ENCODE data around the gene CASQ1. TPM values are rescaled to one million over a fixed set of nuclear protein-coding genes. Genes with fewer than 3 reads are reported as not detected.

CASQ1 gene
- total RNA-seq, 1 donor from 2014 or later, result 0.26 TPM

GRCh38 chr1:160157174-160157573, 33.2 kb upstream of the CASQ1 start:
- DNase-seq (ENCODE audit: low read depth, low spot score), result no peak
- peaks cover 11% of the 10 kb centered on the region for H3K4me1 Mint-ChIP-seq
- no peak overlapping the region for H3K27ac Mint-ChIP-seq (ENCODE audit: unreplicated experiment)
- no peaks in the 10 kb centered on the region for H3K36me3 Mint-ChIP-seq (ENCODE audit: low read depth)
- no peak overlapping the region for H3K4me3 Mint-ChIP-seq
- H3K27me3 Mint-ChIP-seq (ENCODE audit: low read depth), result no peaks in the 10 kb centered on the region
- H3K9me3 Mint-ChIP-seq, result no peaks in the 10 kb centered on the region
- TF ChIP-seq, protein P1, sequence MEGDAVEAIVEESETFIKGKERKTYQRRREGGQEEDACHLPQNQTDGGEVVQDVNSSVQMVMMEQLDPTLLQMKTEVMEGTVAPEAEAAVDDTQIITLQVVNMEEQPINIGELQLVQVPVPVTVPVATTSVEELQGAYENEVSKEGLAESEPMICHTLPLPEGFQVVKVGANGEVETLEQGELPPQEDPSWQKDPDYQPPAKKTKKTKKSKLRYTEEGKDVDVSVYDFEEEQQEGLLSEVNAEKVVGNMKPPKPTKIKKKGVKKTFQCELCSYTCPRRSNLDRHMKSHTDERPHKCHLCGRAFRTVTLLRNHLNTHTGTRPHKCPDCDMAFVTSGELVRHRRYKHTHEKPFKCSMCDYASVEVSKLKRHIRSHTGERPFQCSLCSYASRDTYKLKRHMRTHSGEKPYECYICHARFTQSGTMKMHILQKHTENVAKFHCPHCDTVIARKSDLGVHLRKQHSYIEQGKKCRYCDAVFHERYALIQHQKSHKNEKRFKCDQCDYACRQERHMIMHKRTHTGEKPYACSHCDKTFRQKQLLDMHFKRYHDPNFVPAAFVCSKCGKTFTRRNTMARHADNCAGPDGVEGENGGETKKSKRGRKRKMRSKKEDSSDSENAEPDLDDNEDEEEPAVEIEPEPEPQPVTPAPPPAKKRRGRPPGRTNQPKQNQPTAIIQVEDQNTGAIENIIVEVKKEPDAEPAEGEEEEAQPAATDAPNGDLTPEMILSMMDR (conservative IDR thresholded peaks at IDR 0.05), result no peak

DNA sequence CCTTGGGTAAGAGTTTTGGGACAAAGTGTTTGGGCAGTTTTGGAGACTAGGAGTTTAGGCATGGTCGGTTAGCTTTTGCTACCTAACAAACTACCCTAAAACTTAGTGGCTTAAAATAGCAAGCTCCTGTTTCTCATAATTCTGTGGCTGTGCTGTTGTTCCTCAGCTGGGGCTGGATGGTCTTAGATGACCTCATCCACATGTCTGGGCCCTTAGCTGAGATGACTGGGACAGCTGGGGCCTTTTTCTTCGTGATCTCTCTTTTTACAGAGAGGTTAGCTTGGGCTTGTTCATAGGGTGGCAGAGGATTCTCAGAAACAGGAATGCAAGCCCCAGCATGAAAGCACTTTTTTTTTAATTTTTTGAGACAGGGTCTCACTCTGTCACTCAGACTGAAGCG, 32.3 kb upstream of the CASQ1 start:
- Mint-ChIP-seq H3K9me3 (no peaks in the 10 kb centered on the region), H3K4me3 (no peak overlapping the region), H3K27me3 (ENCODE audit: low read depth) (no peaks in the 10 kb centered on the region), H3K36me3 (ENCODE audit: low read depth) (no peaks in the 10 kb centered on the region), H3K4me1 (peaks cover 16% of the 10 kb centered on the region), H3K27ac (ENCODE audit: unreplicated experiment) (no peak overlapping the region)
- DNase-seq (ENCODE audit: low read depth, low spot score), result no peak
- TF ChIP-seq, protein P1 (conservative IDR thresholded peaks at IDR 0.05), result no peak

DNA sequence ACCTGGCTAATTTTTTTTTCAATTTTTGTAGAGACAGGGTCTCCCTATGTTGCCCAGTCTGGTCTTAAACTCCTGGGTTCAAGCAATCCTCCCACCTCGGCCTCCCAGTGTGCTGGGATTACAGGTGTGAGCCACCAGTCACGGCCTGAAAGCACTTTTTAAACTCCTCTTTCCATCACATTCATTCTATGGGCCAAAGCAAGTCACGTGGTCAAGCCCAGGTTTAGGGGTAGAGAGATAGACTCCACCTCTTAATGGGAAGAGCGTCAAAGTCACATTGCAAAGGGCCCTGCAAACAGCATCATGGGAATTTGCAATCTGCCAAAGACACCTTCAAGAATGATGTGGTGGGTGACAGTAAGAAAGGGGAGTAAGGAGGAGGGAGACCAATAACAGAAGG, 31.8 kb upstream of the CASQ1 start:
- Mint-ChIP-seq H3K4me3 (no peak overlapping the region), H3K36me3 (ENCODE audit: low read depth) (no peaks in the 10 kb centered on the region), H3K27ac (ENCODE audit: unreplicated experiment) (no peak overlapping the region), H3K27me3 (ENCODE audit: low read depth) (no peaks in the 10 kb centered on the region), H3K9me3 (peaks cover under 1% of the 10 kb centered on the region), H3K4me1 (peaks cover 21% of the 10 kb centered on the region)
- no peak for DNase-seq (ENCODE audit: low read depth, low spot score)
- TF ChIP-seq, protein P1 (conservative IDR thresholded peaks at IDR 0.05), result no peak

DNA sequence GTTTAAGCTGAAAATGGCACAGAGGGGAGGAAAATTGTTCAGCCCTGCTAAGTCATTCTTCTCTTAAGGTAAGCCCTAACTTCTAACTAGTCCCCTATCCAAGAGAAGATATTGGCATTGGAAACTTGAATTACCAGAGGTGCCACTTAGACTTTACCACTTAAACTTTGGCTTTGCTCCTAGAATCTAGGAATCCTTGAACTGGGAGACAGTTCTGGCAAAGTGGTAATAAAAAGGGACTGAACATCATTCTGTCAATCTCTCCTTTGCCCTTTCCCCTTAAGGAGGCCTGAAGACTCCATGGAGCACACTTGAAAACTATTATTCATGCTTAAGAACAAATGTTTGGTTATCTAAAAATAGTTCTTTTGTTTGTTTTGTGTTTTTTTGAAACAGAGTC, 30.5 kb upstream of the CASQ1 start:
- no peak overlapping the region for H3K27ac Mint-ChIP-seq (ENCODE audit: unreplicated experiment)
- TF ChIP-seq, protein P1 (conservative IDR thresholded peaks at IDR 0.05), result no peak
- H3K9me3 Mint-ChIP-seq, result peaks cover 2% of the 10 kb centered on the region

DNA sequence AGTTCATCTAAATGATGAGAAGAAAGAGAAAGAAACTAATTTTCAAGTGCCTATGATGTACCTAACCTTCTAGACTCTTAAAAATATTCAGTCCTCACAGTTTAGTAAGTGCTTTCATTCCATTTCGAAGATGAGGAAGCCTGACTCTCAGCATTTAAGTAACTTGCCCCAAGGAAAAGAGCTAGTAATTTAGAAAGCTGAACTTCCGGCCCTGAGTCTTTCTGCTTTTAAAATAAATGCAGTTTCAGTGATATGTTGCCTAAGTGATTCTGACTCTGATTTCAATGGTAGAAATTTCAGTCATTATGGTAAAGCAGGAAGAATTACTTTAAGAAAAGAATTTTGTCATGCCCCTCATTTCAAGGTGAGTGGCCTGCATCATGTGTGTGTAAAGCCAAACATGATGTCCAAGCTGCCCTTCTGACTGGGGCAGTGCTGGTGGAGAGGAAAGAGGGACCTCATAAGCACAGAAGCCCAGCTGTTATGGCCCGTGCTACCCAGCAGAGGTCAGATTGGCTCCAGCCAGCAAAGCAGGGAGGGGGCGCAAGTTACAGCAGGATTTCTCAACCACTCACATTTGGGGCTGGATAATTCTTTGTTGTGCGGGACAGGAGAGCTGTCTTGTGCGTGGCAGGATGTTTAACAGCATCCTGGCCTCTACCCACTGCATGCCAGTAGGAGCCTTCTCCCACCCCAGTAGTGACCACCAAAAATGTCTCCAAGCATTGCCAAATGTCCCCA, 28.2 kb upstream of the CASQ1 start:
- Mint-ChIP-seq H3K4me1 (peaks cover 29% of the 10 kb centered on the region), H3K27me3 (ENCODE audit: low read depth) (no peaks in the 10 kb centered on the region), H3K36me3 (ENCODE audit: low read depth) (no peaks in the 10 kb centered on the region), H3K27ac (ENCODE audit: unreplicated experiment) (no peak overlapping the region), H3K4me3 (no peak overlapping the region), H3K9me3 (peaks cover 2% of the 10 kb centered on the region)
- DNase-seq (ENCODE audit: low read depth, low spot score), result peak; percentile 29
- TF ChIP-seq, protein P1 (conservative IDR thresholded peaks at IDR 0.05), result peak; percentile 51

More for the DNA sequence above, 30.5 kb upstream of the CASQ1 start:
- no peaks in the 10 kb centered on the region for H3K27me3 Mint-ChIP-seq (ENCODE audit: low read depth)
- H3K36me3 Mint-ChIP-seq (ENCODE audit: low read depth), result no peaks in the 10 kb centered on the region
- H3K4me1 Mint-ChIP-seq, result peaks cover 24% of the 10 kb centered on the region
- no peak for DNase-seq (ENCODE audit: low read depth, low spot score)
- H3K4me3 Mint-ChIP-seq, result no peak overlapping the region
